ENCODE results near the gene FGF14. TPM values are rescaled to one million over a fixed set of nuclear protein-coding genes. Genes with fewer than 3 reads are reported as not detected.

The FGF14 gene
- total and polyA plus RNA-seq, 2 experiments from 2014 or later, result 0.03 TPM; not detected in 1

GRCh38 chr13:101736566-101736965, 665.3 kb downstream of the FGF14 start:
- no peaks in the 10 kb centered on the region for H3K36me3 ChIP-seq (ENCODE audit: insufficient read depth)
- DNase-seq (ENCODE audit: low spot score) (no peak), ATAC-seq (no peak)
- H3K4me3 ChIP-seq, result no peak overlapping the region
- H3K4me1 ChIP-seq (ENCODE audit: insufficient read depth), result no peaks in the 10 kb centered on the region
- H3K27me3 Mint-ChIP-seq (ENCODE audit: insufficient read depth, low read depth, poor library complexity), result no peaks in the 10 kb centered on the region
- H4K20me1 ChIP-seq (replicated peaks; ENCODE audit: insufficient read depth), result no peaks in the 10 kb centered on the region
- H3F3A ChIP-seq (replicated peaks; ENCODE audit: low read depth), result no peaks in the 10 kb centered on the region
- no peaks in the 10 kb centered on the region for H3K9me3 Mint-ChIP-seq
- H3K27me3 ChIP-seq (ENCODE audit: insufficient read depth), result no peaks in the 10 kb centered on the region
- no peaks in the 10 kb centered on the region for H3K36me3 Mint-ChIP-seq (ENCODE audit: low read depth)
- no peak for TF ChIP-seq JUNB (IDR thresholded peaks at IDR 0.05; ENCODE audit: unreplicated experiment)
- TF ChIP-seq ZNF462 (CRISPR knock-in tag; IDR thresholded peaks at IDR 0.05), result no peak
- no peak for TF ChIP-seq ZNF331 (CRISPR knock-in tag; IDR thresholded peaks at IDR 0.05; ENCODE audit: low read depth)
- no peak for TF ChIP-seq REST (IDR thresholded peaks at IDR 0.05; ENCODE audit: unreplicated experiment)
- no peaks in the 10 kb centered on the region for H3K9me2 ChIP-seq (ENCODE audit: insufficient read depth)
- no peak overlapping the region for H3K4me3 Mint-ChIP-seq
- peaks cover 4% of the 10 kb centered on the region for H3K4me1 Mint-ChIP-seq
- H3K4me2 ChIP-seq, result no peak overlapping the region
- no peaks in the 10 kb centered on the region for H3K79me2 ChIP-seq (replicated peaks; ENCODE audit: insufficient read depth)
- no peak overlapping the region for H3K27ac ChIP-seq (ENCODE audit: low read depth)
- H2AFZ ChIP-seq, result no peak overlapping the region
- no peak overlapping the region for H3K27ac Mint-ChIP-seq

Data from GM23338 (cell line).